RPMI7951 (cell line): Measurements from ENCODE around the gene PRKACA. TPM values are rescaled to one million over a fixed set of nuclear protein-coding genes. Genes with fewer than 3 reads are reported as not detected.

Experiments used
- DNase-seq: peaks from one replicate; pipeline ENCODE4 v3.0.0-alpha.2; 2012; ENCODE audit warnings: low read depth
- total RNA-seq: library from RNA; depleted of rRNA; stranded (reverse); fragments of >200 nt; shearing (Covaris generic); gene quantifications from 2 replicates; pipeline ENCODE4 v1.2.3, GENCODE V29; 2014; rRNA removed

PRKACA gene
- 55.2 and 60.9 TPM in 2 replicates for total RNA-seq

GRCh38 chr19:14117668-14118164, at the start of gene PRKACA:
Gene PRKACA, minus strand, starts transcription at chr19:14117762. Its CDS starts 215 bp downstream, at chr19:14117547.
- peak; percentile 98 for DNase-seq

DNA sequence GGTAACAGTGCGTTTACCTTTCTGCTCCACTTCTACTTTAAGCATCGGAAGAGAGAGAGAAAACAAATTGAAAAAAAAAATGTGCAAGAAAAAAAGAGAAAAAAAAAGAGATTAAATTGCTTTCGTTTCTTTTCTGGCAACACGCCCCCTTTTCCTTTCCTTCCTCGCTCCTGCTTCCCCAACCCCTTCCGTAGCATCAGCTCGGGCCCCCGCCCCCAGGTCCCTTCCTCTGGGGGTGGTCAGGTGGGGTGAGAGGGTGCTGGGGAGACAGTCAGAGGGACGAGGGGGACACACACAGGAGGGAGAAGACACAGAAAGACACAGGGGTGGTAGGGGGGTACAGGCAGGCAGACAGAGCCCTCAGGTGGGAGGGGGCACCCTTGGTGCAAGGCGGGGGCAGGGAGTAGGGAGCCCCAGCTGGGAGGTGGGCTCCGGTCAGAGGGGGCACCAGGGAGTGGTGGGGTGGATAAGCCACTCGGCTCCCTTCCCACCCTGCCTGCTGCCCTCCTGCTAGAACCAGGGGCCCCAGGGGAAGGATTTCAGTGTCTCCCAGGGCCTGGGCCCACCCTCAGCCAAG, 49.5 kb upstream of the PRKACA start:
- DNase-seq: no peak

GRCh38 chr19:14165990-14166830, 48.6 kb upstream of the PRKACA start:
- DNase-seq: no peak

DNA sequence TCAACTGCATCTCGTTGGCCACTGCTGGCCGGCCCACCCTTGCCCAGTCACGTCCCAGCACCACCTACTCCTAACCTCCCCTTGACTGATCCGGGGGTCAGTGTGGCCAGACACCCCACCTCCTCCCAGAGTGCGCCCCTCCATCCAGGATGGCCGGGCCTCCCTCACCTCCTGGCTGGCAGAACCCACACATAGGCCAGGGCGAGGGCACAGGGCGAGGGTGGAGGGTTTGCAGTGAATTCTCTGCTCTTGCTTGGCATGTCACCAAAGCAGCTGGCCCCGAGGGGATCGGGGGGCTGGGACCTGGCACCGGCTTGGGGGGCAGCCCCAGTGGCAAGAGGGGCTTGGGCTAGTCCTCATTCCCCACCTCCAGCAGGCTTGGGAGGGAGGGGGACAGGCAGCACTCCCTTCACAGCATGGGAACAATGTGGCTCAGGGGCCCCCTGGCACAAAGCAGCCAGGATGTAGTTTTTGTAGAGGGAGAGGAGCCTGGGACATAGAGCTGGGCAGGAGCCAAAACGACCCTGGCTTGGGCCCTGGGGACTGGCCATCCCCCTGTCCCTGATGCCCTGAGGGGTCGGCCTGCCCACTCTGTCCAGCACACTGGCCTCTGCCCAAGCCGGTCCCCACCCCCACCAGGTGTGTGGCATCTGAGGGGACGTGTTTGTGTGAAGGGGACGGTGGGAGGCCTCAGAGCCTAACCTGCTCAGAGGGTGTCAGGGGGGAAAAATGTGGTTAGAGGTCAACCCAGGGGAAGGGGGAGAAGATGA, 47.3 kb upstream of the PRKACA start:
- DNase-seq: no peak

DNA sequence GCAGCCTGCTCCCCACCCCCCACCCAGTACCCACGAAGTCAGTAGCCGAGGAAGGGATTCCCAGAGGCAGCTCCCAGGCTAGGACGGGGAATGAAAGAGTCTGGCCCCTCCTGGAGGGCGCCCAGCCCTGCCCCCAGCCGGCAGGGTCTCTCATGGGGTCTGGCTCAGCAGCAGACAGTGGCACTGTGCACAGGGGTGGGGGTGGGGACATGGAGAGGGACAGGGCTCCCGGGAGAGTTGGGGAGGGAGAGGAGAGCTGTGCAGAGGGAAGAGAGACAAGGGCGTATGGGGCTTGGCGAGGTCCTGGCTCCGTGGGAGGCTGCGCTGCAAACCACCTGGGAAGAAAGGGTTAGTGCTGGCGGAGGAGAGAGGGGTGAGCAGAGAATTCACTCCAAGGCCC, 46.5 kb upstream of the PRKACA start:
- no peak for DNase-seq

GRCh38 chr19:14162871-14163297, 45.3 kb upstream of the PRKACA start:
- no peak for DNase-seq

DNA sequence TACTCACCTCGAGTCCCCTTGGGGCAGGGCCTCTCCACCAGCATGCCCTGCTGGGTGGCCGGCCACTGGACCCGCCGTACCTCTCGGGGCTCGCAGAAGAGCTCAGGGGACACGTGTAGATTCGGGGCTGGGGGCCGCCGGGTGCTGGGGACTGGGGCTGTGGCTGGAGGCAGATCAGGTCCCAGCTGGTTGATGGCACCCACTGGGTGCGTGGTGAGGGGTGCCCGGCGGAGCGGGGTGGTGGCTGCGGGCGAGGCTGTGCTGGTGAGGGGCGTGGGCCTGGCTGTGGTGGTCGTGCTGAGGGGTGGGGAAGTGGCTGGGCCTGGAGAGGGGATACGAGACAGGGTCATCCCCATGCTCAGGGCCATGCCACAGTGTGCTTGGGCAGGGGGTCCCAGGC, 43.7 kb upstream of the PRKACA start:
- DNase-seq: no peak

DNA sequence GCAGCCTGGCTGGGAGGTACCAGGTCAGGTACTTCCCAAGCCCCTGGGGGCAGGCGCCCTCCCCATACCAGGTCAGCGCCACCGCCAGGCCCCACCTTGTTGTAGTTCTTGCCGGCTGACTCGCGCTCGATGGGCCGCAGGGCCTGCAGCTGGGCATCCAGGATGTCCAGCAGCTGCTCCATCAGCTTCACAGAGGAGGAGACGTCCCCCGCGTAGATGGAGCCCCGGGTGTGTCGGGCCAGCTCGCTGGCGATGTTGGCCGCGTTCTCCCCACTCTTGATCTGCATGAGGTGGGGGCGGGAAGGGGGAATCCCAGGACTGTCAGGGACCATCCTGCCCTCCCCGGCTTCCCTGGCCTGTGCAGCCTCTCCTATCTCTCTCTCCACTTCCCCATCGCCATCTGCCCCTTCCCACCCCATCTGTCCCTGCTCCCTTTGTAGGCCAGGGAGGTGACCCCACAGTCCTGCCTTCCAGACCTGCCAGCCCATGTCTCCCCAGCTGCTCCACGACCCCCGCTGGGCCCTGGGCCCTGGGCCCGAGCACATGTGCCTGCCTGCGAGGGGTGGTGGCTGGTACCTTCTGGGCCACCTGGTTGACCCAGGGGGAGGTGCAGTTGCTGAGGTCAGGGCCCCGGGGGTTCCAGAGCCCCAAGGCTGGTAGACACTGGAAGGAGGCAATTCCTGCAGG, 42.6 kb upstream of the PRKACA start:
- DNase-seq: no peak

DNA sequence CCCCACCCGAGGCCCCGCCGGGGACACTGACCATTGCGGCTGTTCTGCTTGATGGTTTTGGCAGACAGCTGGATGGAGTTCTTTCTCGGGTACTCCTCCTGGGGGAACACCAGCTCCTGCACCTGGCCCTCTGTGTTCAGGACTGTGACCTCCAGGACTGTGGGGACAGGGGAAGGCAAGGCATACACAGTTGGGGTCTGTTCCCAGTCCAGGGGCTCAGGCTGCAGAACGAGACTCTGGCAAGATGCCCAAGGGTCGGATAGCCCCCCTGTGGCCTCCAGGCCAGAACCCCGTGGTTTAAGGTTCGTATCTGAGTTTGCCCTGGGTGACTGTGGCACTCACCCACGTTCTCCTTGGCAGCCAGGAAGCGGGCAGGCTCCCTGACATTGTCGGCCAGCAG, 41.5 kb upstream of the PRKACA start:
- DNase-seq: no peak

DNA sequence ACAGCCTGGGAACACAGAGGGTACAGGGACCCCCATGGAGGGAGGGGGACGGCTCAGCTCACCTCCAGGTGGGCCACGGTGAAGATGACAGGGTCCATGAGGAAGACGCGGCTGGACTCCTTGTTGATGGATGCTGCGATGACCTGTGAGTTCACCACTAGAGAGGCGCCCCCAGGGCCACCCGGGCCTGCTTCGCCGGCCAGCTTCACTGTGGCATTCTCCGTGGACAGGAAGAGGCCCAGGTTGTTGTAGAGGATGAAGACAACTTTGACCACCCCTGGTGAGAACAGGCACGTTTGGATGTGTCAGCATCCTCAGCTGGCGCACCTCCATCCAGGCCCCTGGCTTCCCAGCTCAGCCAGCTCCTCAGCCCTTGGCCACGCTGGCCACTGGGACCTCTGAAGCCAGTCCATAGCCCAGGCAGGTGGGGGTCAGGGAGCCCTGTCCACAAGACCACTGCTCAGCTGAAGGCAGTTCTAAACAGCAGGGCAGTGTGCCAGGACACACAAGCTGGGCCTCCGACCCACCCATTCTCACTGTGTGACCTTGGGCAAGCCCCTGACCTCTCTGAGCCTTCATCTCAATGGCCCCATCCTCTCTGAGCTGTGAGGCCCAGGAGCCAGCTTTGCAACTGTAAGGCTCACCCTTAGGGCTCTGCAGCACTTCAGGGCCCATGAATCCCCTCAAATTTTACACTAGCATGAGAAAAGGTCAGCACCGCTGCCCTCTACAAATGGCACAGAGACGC, 40.9 kb upstream of the PRKACA start:
- no peak for DNase-seq

DNA sequence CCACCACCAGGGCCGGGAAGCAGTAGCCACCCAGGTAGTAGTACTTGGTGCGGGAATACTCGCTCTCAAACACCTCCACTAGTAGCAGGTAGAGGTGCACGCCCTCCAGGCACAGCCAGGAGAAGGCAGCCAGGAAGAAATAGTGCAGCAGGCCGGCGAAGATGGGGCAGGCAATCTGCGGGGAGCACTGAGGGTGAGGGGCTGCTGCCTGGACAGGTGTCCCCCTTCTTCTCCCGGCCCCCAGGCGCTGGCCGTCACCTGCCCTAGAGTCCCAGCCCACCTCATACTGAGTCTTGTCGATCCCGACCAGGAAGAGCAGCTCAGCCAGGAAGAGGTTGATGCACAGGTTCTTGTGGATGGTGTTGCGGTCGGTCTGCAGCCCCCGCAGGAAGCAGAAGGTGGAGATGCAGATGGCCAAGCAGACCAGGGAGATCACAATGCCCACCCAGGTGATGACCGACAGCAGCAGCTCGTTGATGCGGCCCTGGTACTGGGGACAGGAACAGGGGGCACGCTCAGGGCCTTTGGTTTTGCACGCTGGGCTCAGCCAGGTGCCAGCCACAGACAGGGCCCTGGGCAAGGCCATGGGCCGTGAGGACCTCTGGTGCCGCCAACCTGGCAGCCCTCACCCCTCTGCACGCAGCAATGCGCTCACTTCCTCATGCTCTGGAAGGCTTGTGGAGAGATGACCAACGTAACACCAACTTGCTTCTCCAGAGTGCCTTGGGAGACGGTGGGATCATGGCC, 39.6 kb upstream of the PRKACA start:
- no peak for DNase-seq

- no peak for DNase-seq
These were observed 38.6 kb upstream of the PRKACA start for GRCh38 chr19:14156122-14156521.

DNA sequence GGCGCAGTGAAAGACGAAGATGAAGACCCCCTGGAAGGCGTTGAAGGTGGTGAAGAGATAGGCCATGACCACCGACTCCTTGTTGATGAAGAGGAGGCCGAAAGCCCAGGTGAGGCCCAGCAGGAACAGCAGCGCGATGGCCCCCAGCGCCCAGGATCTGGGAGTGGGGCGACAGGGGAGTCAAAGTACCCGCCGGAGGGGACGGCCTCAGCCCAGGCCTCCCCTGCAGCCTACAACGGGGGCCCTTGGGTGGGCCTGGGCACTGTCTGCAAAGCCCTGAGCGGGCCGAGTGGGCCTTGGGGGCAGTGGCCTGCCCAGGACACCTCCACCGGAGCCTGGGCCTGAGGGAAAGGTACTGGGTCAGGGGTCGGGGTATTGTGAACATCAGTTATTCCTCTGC, 37.8 kb upstream of the PRKACA start:
- no peak for DNase-seq

- DNase-seq: no peak
These were observed 35.2 kb upstream of the PRKACA start for GRCh38 chr19:14152713-14153112.

DNA sequence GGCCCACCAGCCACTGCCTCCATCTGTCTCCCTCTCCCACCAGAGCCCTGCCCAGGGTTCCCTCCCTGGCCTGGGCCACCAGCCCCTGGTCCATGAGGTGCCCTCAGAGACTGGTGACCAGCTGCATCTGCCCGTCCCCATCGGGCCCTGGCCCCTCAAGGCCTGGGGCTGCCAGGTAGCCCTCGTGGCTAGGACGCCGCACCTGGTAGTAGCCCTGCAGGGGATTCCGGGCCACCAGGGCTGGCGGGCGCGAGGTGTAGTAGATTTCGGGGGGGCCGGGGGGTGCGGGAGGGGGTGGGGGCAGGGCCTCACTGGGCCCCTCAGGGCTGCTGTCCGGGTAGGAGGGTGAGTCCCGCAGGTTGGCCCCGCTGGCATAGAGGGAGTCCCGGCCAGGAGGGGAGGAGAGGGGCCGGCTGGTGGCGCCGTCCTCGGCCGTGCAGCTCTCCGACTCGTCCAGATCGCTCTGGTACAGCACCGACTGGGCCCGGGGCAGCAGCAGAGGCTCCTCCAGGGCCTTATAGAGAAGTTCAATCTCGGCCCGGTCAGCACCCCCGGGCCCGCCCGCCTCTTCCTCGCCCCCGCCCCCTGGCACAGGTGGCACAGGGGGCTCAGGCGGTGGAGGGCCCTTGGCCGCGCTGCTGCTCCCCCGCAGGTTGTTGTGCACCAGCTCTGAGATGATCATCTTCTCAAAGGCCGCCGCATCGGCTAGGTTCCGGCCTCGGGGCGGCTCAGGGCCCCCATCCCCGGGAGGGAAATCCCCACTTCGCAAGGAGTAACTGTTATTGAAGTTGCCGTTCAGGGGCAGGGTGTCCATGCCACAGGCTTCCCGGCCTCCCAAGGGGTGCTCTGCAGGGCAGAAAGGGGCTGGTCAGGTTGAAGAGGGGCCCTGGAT, 33.5 kb upstream of the PRKACA start:
- DNase-seq: no peak

DNA sequence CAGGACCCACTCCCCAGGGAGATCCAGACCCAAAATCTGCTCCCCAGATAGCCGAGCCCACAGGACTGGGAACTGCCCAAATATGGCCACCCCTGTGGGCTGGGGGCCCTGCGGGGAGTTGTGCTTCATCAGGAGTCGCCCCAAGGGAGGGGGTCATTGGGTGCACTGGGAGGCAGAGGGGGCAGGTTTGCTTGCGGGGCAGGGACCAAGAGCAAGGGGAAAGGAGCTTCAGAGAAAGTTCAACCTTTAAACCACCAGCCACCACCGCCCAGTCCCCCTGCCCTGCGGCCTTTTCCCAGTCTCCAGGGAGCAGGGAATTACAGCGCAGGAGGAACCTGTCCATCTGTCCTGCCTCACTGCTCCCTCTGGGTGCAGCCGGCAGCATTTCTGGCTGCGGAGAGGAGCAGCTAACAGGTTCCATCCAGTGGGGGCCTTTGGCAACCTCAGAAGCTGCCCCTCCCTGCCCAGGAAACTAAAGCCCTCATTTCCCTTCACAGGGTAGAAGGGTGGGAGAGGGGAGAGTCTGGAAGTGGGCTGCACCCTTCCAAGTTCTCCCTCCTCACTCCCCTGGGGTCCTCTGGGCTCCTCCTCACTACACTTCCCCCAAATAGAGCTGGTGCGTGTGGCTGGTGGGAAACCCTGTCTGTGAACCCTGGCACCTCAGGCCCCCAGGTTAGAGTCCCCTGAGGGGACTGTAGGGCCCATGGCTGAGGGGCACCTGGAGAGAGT, 32.6 kb upstream of the PRKACA start:
- no peak for DNase-seq

GRCh38 chr19:14149509-14149994, 32.0 kb upstream of the PRKACA start:
- no peak for DNase-seq

- no peak for DNase-seq
These were observed 31.3 kb upstream of the PRKACA start for GRCh38 chr19:14148751-14149410.
